ENCODE results near the gene ADAMTS17. TPM values are rescaled to one million over a fixed set of nuclear protein-coding genes. Genes with fewer than 3 reads are reported as not detected.

The ADAMTS17 gene
- total and polyA plus RNA-seq, 8 donors, result 0.31 to 14.3 (median 6.3) TPM

DNA sequence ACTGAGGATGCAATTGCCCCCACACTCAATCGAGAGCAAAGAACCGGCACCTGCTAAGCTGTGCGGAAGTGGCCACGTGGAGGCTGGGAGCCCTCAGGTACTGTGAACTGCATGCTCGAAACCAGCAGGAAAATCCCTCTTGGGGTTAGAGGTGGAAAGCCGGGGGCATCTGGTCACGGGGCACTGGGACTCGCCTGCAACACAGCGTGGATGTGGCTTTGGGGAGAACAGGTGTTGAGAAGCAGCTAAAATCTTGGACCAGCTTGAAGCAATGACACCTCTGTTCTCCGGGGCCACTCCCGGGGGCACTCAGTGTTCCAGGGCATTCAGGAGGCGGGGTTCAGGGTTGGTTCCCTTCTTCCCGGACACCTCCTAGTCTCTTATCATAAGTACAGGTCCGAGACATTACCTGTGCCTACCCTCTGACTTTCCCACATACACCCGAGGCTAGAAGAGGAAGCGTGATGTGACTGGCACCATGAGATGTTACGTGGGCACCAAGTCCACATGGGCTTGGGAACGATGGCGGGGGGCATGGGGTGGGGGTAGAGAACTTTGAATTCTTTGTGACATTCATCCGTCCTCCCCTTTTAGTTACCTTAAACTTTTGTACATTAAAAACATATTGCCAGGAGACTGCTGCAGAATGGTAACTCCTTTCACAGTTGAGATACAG lies 172.0 kb downstream of the ADAMTS17 start:
- intact Hi-C loops (cut with DNase I; ENCODE audit: low total_unique reads), result no loop called here
- Histone ChIP-seq H3K36me3 (no peaks in the 10 kb centered on the region), H3K4me3 (no peak overlapping the region), H3K27ac (peak overlapping the region in 2 of 5 donors; percentile 27 to 72), H3K9me3 (peaks cover 7 to 35% (median 27%) of the 10 kb centered on the region in 4 donors), H3K27me3 (no peaks in the 10 kb centered on the region), H3K4me1 (peaks cover 0 to 30% (median 7%) of the 10 kb centered on the region in 4 donors)
- TF ChIP-seq POLR2AphosphoS5 (IDR thresholded peaks at IDR 0.05) (no peak), EP300 (IDR thresholded peaks at IDR 0.05) (no peak), POLR2A (IDR thresholded peaks at IDR 0.05) (no peak)
- TF ChIP-seq, protein P1, sequence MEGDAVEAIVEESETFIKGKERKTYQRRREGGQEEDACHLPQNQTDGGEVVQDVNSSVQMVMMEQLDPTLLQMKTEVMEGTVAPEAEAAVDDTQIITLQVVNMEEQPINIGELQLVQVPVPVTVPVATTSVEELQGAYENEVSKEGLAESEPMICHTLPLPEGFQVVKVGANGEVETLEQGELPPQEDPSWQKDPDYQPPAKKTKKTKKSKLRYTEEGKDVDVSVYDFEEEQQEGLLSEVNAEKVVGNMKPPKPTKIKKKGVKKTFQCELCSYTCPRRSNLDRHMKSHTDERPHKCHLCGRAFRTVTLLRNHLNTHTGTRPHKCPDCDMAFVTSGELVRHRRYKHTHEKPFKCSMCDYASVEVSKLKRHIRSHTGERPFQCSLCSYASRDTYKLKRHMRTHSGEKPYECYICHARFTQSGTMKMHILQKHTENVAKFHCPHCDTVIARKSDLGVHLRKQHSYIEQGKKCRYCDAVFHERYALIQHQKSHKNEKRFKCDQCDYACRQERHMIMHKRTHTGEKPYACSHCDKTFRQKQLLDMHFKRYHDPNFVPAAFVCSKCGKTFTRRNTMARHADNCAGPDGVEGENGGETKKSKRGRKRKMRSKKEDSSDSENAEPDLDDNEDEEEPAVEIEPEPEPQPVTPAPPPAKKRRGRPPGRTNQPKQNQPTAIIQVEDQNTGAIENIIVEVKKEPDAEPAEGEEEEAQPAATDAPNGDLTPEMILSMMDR (IDR thresholded peaks at IDR 0.05), result no peak
- 85 to 92% (median 91%) methylated on average over 19 to 20 of the region's 20 CpGs for WGBS, 5 donors
- DNase-seq, result no peak

DNA sequence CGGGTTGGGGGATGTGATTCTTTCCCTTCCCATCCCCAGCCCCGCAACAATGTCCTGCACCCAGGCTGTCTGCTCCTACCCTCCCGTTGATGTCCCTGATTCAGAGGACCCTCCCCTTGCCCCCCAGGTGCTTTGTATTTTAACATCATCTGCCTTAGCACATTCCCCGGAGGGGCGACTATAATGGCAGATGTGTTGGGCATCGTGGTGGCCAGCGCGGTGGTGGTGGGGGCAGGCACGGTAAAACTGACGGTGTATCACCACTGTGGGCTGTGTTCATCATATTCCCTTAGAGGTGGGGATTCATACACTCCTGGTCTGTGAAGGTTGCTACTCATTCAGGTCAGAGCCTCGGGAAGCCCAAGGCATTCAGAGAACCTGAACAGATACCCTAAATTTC lies 173.0 kb downstream of the ADAMTS17 start:
- peak overlapping the region in 1 of 5 donors; percentile 72 for H3K27ac ChIP-seq

DNA sequence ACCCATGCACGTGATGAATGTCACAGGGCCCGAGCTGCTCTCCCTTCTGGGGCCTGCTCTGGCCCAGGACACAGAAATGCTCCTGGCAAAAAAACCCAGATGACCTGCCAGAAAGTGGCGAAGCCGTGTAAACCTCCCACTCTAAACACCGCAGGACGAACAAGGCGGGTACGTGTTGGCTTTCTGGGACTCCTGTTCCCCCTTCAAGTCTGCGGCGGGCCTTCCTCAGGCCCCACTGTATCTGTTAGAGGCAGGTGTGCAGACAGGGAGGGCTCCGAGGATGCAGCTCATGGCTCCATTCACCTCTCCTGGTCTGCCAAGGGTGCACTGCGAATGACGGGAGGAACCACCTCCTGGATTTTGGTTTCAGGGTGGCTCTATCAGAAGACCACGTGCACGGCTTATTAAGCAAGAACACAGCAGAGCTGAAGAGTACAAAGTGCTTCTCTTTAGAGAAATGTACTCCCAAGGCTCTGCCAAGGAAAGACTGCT lies 173.8 kb downstream of the ADAMTS17 start:
- H3K27ac ChIP-seq, result peak overlapping the region in 3 of 5 donors; percentile 8 to 72 (median 54)
- peaks cover 0 to 18% (median 6%) of the 10 kb centered on the region in 4 donors for H3K4me1 ChIP-seq
- H3K4me3 ChIP-seq, result no peak overlapping the region
- intact Hi-C loops (cut with DNase I; ENCODE audit: low total_unique reads), result no loop called here
- WGBS, 5 donors, result 86 to 91% (median 88%) methylated on average over 15 of the region's 15 CpGs
- peaks cover 5 to 19% (median 14%) of the 10 kb centered on the region in 4 donors for H3K9me3 ChIP-seq
- H3K36me3 ChIP-seq, result no peaks in the 10 kb centered on the region
- no peak for DNase-seq
- no peaks in the 10 kb centered on the region for H3K27me3 ChIP-seq
- TF ChIP-seq POLR2A (IDR thresholded peaks at IDR 0.05) (no peak), EP300 (IDR thresholded peaks at IDR 0.05) (no peak), POLR2AphosphoS5 (IDR thresholded peaks at IDR 0.05) (peak in 1 of 3 donors; percentile 42)
- TF ChIP-seq, protein P1 (IDR thresholded peaks at IDR 0.05), result no peak

More for the DNA sequence above, 173.0 kb downstream of the ADAMTS17 start:
- no peak for DNase-seq
- Histone ChIP-seq H3K36me3 (no peaks in the 10 kb centered on the region), H3K4me3 (no peak overlapping the region), H3K4me1 (peaks cover 0 to 21% (median 6%) of the 10 kb centered on the region in 4 donors), H3K9me3 (peaks cover 7 to 28% (median 22%) of the 10 kb centered on the region in 4 donors), H3K27me3 (no peaks in the 10 kb centered on the region)
- 90 to 98% (median 94%) methylated on average over 11 of the region's 11 CpGs for WGBS, 5 donors
- TF ChIP-seq EP300 (IDR thresholded peaks at IDR 0.05) (no peak), POLR2A (IDR thresholded peaks at IDR 0.05) (no peak), POLR2AphosphoS5 (IDR thresholded peaks at IDR 0.05) (no peak)
- TF ChIP-seq, protein P1 (IDR thresholded peaks at IDR 0.05), result no peak
- intact Hi-C loops (cut with DNase I; ENCODE audit: low total_unique reads), result no loop called here

DNA sequence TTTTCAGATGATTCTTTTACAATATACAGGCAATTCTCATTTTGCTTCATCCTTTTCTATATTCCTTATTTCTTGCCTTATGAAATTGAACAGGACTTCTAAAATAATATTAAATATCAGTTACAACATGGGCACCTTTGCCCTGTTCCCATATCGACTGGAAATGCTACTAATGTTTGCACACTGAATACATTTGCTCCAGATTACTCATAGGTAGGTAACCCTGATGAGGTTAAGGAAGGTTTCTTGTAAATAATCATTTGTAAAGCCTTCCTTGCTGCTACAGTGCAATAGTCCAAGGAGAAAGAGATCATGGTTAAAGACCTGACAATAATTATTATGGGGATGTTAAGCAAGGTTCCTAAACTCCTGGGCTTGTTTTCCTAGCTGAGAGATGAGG lies 175.5 kb downstream of the ADAMTS17 start:
- no peaks in the 10 kb centered on the region for H3K27me3 ChIP-seq
- H3K27ac ChIP-seq, result no peak overlapping the region
- no peak for DNase-seq
- no peak overlapping the region for H3K4me3 ChIP-seq
- no peaks in the 10 kb centered on the region for H3K36me3 ChIP-seq
- no peak for TF ChIP-seq EP300 (IDR thresholded peaks at IDR 0.05)
- 36 to 73% (median 52%) methylated on average over 1 of the region's 1 CpG for WGBS, 5 donors
- intact Hi-C loops (cut with DNase I; ENCODE audit: low total_unique reads), result no loop called here
- H3K4me1 ChIP-seq, result peaks cover 0 to 18% (median 6%) of the 10 kb centered on the region in 4 donors
- peaks cover 0 to 3% (median under 1%) of the 10 kb centered on the region in 4 donors for H3K9me3 ChIP-seq

DNA sequence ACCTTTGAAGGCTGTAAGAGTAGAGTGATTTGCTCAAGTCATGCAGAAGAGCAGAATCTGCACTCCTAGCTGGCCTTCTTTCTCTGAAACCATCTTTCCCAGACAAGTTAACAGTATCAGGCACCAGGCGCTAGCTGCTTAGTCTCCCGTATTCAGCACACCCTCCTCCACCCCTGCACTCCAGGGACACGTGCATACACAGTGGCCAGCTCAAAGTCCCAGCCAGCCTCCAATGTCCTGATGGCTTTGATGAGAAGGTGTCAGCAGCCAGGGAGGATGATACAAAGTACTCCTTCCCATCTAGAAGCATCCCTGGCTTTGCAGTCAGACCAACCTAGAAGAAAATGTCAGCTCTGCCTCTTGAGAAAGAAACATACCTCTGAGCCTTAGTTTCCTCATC lies 177.8 kb downstream of the ADAMTS17 start:
- Histone ChIP-seq H3K27me3 (no peaks in the 10 kb centered on the region), H3K36me3 (no peaks in the 10 kb centered on the region), H3K9me3 (no peaks in the 10 kb centered on the region), H3K4me1 (peaks cover 0 to 11% (median 4%) of the 10 kb centered on the region in 4 donors), H3K4me3 (no peak overlapping the region), H3K27ac (no peak overlapping the region)
- WGBS, 5 donors, result 78 to 94% (median 89%) methylated on average over 3 of the region's 3 CpGs
- DNase-seq, result no peak
- TF ChIP-seq POLR2AphosphoS5 (IDR thresholded peaks at IDR 0.05) (no peak), EP300 (IDR thresholded peaks at IDR 0.05) (no peak), POLR2A (IDR thresholded peaks at IDR 0.05) (no peak)
- TF ChIP-seq, protein P1 (IDR thresholded peaks at IDR 0.05), result no peak
- intact Hi-C loops (cut with DNase I; ENCODE audit: low total_unique reads), result no loop called here
